Measurements from ENCODE around the gene CACNA1S. TPM values are rescaled to one million over a fixed set of nuclear protein-coding genes. Genes with fewer than 3 reads are reported as not detected.

Gene CACNA1S
- total RNA-seq, 1 donor from 2014 or later: not detected

DNA sequence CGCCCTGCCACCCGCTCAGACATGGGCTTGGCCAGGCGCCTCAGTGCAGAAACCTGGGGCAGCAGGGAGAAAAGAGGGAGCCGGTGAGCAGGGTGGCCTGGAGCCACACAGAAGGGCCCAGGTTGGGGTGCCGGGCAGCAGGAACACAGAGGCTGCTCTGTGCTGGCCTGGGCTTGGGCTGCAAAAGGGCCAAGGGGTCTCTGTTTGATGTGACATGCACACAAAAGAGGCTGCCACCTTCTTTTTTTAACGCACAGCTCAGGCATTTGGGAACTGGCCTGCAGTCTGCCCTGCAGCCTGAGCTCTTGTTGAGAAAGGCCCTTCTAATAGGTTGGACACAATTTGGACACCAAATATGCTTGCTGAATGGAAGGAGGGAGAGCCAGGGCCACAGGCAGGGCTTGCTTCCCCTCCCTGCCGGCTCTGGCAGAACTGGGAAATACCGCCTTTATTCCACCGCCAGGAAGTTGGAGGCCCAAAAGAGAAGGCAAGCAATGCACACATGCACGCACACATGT lies 121.1 kb downstream of the CACNA1S start:
- intact Hi-C loops (cut with micrococcal nuclease): no loop called here

GRCh38 chr1:200990114-200990513 lies 122.1 kb downstream of the CACNA1S start:
- intact Hi-C loops (cut with micrococcal nuclease): no loop called here

Other genes with a start within 250 kb of the CACNA1S start
- gene GPR25, start 239.4 kb downstream of the CACNA1S start, total RNA-seq: not detected in 2 replicates
- gene INAVA, start 217.5 kb downstream of the CACNA1S start, total RNA-seq: not detected in 2 replicates
- 92.8 and 94.7 TPM in 2 replicates for gene KIF21B, start 88.7 kb downstream of the CACNA1S start, total RNA-seq
- gene ASCL5, start 14.8 kb upstream of the CACNA1S start, total RNA-seq: not detected in 2 replicates
- 12.5 and 16.1 TPM in 2 replicates for gene TMEM9, start 42.0 kb upstream of the CACNA1S start, total RNA-seq
- gene IGFN1, start 78.4 kb upstream of the CACNA1S start, total RNA-seq: not detected in 2 replicates
- not detected in 2 replicates for gene PKP1, start 171.1 kb upstream of the CACNA1S start, total RNA-seq